Stimulated activated CD4-positive, alpha-beta T cell treated with anti-CD3 and anti-CD28 coated beads, TNF-alpha, amount 100 ng/mL, for 48 hours (primary cell): ENCODE results near the gene SNRPB.

ENCODE experiments used
- DNase-seq, 3 donors: peaks; one replicate each; pipeline ENCODE4 v3.0.0-alpha.2; 2020; ENCODE audit warnings: low read depth in 3 of 3

The SNRPB gene

DNA sequence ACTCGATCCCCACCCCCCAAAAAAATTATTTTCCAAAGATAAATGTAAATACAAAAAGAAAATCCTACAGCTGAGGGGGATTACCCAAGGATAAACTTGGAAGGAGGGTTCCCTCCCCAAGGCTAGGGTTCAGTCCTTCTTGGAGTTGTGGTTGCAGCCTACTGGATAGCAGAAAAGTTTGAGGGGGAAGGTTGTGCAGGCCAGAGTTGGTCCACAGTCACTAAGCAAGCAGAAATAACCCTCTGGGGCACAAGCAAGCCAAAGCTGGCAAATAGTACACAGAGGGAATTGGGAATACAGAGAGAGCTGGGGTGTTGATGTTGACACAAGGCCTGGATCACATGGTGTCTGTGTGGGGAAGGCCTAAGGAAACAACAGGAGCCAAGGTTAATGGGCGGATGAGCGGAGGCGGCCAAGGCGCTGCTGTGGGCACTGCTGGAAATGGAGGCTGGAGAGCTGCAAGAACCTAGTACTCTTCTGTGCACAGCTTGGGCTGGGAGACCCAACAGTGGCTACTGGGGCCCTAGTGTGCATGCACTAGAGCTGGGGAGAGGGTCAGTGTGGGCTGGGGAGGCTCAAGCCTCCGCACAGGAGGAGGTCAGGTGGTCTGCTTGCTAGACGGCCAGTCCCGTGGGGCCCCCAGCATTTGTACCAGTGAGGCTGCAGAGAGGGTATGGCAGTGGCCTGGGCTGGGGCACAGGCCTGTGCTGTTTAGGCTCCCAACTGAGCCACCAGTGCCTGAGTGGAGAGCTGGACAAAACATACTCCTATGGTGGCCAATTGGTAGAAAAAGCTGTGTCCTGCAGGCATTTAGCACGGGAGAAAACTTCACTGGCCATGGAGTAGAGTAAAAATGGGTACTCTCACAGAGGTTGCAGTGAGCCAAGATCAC is 5.5 kb upstream of the SNRPB start:
- DNase-seq, result no peak

DNA sequence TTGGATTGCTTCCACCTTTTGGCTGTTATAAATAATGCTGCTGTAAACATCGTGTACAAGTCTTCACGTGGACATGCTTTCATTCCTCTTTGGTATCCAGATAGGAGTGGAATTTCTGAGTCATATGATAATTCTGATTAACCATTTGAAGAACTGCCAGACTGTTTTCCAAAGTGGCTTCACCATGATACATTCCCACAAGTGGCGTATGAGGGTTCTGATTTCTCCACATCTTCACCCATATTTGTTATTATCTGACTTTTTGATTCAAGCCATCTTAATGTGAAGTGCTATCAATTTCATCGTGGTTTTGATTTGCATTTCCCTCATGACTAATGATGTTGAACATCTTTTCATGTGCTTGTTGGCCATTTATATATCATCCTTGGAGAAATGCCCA is 2.9 kb upstream of the SNRPB start:
- DNase-seq, result no peak

GRCh38 chr20:2469991-2470422 is 582 bp downstream of the SNRPB start:
- DNase-seq, result peak; percentile 20 to 48 (median 47)

DNA sequence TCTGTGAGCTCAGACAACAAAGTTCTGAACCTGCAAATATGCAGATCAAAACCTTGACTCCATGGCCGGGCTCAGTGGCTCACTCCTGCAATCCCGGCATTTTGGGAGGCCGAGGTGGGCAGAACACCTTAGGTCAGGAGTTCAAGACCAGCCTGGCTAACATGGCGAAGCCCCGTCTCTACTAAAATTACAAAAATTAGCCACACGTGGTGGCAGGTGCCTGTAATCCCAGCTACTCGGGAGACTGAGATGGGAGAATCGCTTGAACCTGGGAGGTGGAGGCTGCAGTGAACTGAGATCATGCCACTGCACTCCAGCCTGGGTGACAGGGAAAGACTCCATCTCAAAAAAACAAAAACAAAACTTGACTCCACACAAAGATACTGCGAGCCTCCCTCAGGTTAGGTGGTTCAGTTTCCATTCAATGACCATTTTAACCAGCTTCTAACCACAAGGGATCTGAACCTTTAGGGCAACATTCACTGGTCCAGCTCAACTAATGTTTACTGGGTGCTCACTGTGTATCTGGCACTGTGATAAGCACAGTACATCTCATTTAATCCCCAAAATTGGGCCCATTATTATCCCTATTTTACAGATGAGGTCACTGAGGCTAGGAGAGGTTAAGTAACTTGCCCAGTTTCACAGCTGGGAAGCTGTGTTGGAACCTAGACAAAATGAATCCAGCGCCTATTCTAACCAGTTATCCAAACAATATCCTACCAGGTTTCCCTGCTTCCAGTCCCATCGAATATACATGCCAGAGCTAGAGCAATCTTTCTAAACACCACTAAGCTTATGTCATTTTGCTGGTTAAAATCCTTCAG is 1.8 kb downstream of the SNRPB start:
- no peak for DNase-seq

- DNase-seq, result no peak
Measured at GRCh38 chr20:2467412-2467811, 3.2 kb downstream of the SNRPB start.

GRCh38 chr20:2465100-2465499 is 5.5 kb downstream of the SNRPB start:
- no peak for DNase-seq

GRCh38 chr20:2463616-2464365 is 6.8 kb downstream of the SNRPB start:
- DNase-seq, result no peak

DNA sequence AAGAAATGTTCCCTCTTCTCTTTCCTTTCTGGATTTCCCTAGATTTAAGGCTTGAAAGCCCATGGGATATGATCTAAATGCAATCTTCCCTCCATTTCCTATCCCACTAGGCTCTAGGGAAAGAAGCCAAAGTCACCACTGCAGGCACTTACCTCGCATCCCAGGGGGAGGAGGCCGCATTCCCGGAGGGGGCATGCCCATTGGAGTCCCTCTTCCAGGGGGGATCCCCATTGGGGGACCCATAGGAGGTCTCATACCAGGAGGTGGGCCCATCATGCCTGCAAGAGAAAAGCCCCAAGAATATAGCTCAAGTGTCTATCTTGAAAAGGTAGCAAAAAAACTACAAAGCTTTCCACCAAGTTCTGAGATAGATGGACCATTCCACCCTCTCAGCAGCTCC is 8.1 kb downstream of the SNRPB start:
- DNase-seq, result no peak

DNA sequence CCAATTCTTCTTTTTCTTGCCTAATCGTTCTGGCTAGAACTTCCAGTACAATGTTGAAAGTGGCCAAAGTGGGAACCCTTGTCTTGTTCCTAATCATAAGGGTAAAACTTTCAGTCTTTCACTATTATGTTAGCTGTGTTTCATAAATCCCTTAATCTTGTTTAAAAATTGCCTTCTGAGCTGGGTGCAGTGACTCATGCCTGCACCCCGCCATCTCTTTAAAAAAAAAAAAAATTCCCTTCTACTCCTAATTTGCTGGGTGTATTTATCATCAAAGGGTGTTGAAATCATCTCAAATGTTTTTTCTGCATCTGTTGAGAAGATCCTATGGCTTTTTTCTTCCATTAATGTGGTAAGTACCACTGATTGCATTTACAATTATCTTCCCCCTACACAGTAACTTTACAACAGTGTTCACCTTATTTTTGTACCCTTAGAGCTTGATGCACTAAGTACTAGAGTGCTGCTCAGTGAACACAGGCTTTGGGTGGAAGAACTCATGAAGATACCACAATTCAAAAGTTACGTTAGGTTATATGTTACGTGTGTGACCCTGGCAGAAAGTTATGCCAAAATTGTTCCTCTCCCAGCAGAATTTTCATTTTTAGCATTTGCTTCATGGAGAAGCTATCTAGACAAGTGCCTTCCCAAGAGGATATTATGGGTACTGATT is 9.7 kb downstream of the SNRPB start:
- no peak for DNase-seq

GRCh38 chr20:2459981-2460751 is 10.4 kb downstream of the SNRPB start:
- no peak for DNase-seq

GRCh38 chr20:2458919-2459499 is 11.6 kb downstream of the SNRPB start:
- DNase-seq, result no peak

- DNase-seq, result no peak
Measured at GRCh38 chr20:2455771-2456497, 14.7 kb downstream of the SNRPB start.

GRCh38 chr20:2453792-2454191 is 16.8 kb downstream of the SNRPB start:
- no peak for DNase-seq

- peak; percentile 52 to 75 (median 66) for DNase-seq
Measured at GRCh38 chr20:2451939-2452732, 18.5 kb downstream of the SNRPB start.

DNA sequence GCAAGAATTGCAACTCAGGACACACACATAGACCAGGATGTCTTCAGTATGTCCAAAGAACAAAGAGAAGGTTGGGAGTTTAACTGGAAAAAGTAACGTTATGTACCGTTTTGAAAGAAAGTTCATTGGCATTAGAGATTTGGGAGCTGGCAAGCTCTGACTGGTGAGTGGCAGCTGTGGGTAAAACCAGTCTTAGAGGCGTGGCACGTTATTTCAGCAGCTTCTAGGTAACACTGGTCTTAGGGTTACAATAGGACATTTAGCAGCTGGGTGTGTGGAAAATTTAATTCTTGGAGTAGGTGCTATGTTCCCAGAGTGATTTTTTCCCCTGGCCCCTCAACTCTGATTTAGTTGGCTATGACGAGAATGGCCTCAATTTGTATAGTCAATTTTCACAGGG is 19.2 kb downstream of the SNRPB start:
- DNase-seq, result no peak

DNA sequence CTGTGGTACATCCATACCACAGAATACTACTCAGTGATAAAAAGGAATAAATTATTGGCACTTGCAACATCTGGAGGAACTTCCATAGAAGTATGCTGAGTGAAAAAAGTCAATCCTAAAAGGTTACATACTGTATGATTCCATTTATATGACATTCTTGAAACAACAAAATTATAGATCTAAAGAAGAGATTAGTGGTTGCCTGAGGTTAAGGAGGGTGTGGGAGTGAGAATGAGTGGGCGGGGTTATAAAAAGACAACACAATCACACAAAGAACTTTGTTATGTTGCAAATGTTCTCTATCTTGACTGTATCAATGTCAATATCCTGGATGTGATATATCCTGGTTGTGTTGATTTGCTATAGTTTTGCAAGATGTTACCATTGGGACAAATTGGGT is 21.2 kb downstream of the SNRPB start:
- no peak for DNase-seq

DNA sequence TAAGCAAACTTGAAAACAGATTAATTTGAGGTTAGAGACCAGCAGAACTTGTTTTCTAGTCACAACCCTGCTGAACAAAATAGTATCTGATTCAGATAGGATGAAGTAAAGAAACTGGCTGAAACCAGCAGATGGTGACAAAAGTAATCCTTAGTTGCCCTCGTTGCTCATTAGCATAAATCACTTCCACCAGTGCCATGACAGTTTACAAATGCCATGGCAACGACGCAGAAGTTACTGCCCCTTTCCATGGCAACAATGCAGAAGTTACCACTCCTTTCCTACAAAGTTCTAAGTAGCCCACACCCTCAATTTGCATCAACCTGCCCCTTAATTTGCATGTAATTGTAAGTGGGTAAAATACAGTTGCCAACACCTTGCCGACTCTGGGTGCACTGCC is 23.7 kb downstream of the SNRPB start:
- no peak for DNase-seq

DNA sequence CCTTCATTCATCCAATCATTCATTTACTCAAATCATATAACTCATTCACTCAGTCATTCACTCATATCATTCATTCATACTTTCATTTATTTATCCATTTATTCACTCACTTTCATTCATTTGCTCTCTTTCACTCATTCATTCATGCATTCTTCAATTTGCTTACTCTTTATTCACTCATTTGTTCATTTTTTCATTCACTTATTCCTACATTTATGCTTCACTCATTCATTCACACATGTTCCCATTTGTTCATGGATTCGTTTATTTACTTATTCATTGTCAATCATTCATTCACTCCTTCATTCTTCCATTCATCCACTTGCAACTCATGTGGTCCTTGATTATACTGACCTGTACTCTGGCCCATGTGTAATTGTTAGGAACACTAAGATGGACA is 39.4 kb downstream of the SNRPB start:
- no peak for DNase-seq

DNA sequence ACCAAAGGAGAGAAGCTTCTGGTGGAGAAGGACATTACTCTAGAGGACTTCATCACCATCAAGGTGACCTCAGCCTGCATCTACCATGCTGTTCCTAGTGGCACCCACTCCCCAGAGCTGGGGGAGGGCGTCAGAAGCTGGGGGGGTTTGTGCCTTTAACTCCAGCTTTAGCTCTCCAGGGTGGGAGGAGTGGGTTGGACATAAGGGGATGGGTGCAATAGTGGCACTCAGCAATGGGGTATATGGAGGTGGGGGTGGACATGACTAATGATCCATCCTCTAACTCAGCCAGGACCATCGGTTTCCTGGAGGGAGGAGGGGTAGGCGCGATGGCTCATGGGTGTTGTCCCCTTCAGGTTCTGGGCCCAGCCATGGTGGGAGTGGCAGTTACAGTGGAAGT is 40.1 kb downstream of the SNRPB start:
- DNase-seq, result no peak
